Testis (tissue), 2 donors: Measurements from ENCODE around the gene DRG2.

ENCODE experiments used
- POLR2A ChIP-seq: fragments of 450-650 bp; IDR thresholded peaks from one replicate; pipeline ENCODE4 v1.6.1; 2017; ENCODE audit warnings: antibody characterized with exemption, mild to moderate bottlenecking, moderate library complexity
- TF ChIP-seq, protein P1 (sequence below), 3 experiments: fragments of 450-650 bp in 2 of 3; fragments of 200-600 bp in 1 of 3; sonication (generic) in 1 of 3; IDR thresholded peaks; one replicate each; pipeline ENCODE4 v1.5.1; 2016 to 2019; ENCODE audit warnings: antibody characterized with exemption in 3 of 3, mild to moderate bottlenecking in 2 of 3, moderate library complexity in 1 of 3

DNA sequence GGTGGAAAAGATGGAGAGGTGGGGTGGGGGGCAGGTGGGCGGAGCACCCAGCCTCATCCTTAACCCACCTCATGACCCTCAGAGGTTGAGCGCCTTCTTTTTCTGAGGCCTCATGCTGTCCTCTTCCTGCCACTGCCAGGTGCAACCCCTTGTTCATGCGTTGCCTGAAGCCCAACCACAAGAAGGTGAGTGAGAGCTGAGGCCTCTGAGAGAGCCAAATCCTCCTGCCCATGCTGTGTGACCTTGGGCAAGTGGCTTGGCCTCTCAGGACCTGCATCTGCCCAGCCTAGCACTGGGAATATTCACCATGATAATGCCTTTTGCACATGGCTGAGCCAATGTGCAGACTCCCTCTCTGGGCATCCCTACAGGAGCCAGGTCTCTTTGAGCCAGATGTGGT, 52.9 kb downstream of the DRG2 start:
- TF ChIP-seq, protein P1, sequence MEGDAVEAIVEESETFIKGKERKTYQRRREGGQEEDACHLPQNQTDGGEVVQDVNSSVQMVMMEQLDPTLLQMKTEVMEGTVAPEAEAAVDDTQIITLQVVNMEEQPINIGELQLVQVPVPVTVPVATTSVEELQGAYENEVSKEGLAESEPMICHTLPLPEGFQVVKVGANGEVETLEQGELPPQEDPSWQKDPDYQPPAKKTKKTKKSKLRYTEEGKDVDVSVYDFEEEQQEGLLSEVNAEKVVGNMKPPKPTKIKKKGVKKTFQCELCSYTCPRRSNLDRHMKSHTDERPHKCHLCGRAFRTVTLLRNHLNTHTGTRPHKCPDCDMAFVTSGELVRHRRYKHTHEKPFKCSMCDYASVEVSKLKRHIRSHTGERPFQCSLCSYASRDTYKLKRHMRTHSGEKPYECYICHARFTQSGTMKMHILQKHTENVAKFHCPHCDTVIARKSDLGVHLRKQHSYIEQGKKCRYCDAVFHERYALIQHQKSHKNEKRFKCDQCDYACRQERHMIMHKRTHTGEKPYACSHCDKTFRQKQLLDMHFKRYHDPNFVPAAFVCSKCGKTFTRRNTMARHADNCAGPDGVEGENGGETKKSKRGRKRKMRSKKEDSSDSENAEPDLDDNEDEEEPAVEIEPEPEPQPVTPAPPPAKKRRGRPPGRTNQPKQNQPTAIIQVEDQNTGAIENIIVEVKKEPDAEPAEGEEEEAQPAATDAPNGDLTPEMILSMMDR (IDR thresholded peaks at IDR 0.05), result no peak
- no peak for TF ChIP-seq POLR2A
